ENCODE measurements around the gene LYZL6. TPM values are rescaled to one million over a fixed set of nuclear protein-coding genes. Genes with fewer than 3 reads are reported as not detected.

Gene LYZL6
- total RNA-seq, 2 experiments from 2014 or later, result not detected

DNA sequence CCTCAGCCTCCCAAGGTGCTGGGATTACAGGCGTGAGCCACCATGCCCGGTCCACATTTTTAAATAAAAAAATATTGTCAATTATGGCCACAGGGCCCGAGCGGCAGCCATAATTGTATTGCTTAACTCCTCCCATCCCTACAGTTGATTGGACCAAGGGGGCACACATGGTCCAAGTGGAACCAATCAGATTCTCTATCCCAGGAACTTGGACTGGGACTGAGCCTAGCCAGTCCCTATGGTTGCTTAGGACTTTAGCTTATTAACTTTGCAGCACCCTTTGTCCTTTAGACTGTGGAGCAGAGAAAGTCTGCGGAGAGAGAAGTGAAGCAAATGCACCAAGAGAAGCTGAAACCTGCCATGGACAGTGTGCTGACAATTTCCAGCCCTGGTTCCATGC lies 7.5 kb downstream of the LYZL6 start:
- no peak for DNase-seq
- Mint-ChIP-seq H3K27ac (no peak overlapping the region), H3K4me3 (no peak overlapping the region), H3K4me1 (ENCODE audit: low read depth) (no peaks in the 10 kb centered on the region), H3K27me3 (no peaks in the 10 kb centered on the region), H3K9me3 (no peaks in the 10 kb centered on the region), H3K36me3 (ENCODE audit: low read depth) (no peaks in the 10 kb centered on the region)
- no peaks in the 10 kb centered on the region for H3K27me3 ChIP-seq (ENCODE audit: control insufficient read depth in 1 of 2, insufficient read depth in 2 of 2, low read length in 2 of 2)
- TF ChIP-seq, protein P1, sequence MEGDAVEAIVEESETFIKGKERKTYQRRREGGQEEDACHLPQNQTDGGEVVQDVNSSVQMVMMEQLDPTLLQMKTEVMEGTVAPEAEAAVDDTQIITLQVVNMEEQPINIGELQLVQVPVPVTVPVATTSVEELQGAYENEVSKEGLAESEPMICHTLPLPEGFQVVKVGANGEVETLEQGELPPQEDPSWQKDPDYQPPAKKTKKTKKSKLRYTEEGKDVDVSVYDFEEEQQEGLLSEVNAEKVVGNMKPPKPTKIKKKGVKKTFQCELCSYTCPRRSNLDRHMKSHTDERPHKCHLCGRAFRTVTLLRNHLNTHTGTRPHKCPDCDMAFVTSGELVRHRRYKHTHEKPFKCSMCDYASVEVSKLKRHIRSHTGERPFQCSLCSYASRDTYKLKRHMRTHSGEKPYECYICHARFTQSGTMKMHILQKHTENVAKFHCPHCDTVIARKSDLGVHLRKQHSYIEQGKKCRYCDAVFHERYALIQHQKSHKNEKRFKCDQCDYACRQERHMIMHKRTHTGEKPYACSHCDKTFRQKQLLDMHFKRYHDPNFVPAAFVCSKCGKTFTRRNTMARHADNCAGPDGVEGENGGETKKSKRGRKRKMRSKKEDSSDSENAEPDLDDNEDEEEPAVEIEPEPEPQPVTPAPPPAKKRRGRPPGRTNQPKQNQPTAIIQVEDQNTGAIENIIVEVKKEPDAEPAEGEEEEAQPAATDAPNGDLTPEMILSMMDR (IDR thresholded peaks at IDR 0.05), result no peak
- ChIA-PET CTCF (interaction anchor here (1.3 kb wide), 1 partner anchor 12 kb away, joined by 6 read pairs; no protein-coding TSS in a partner anchor), POLR2A (no interaction called here)
- no peak for ATAC-seq (ENCODE audit: poor library complexity)
- no peak overlapping the region for H3K27ac ChIP-seq (ENCODE audit: low read depth in 1 of 2, low read length in 2 of 2)
- intact Hi-C loops (cut with DNase I, micrococcal nuclease), result no loop called here
- no peaks in the 10 kb centered on the region for H3K36me3 ChIP-seq (ENCODE audit: insufficient read depth, low read length)
- H3K9me3 ChIP-seq (ENCODE audit: control insufficient read depth in 1 of 2, insufficient read depth in 1 of 2, low read length in 2 of 2), result no peaks in the 10 kb centered on the region
- no peaks in the 10 kb centered on the region for H3K4me1 ChIP-seq (ENCODE audit: insufficient read depth, low read length)
- no peak overlapping the region for H3K4me3 ChIP-seq (ENCODE audit: low read length)

DNA sequence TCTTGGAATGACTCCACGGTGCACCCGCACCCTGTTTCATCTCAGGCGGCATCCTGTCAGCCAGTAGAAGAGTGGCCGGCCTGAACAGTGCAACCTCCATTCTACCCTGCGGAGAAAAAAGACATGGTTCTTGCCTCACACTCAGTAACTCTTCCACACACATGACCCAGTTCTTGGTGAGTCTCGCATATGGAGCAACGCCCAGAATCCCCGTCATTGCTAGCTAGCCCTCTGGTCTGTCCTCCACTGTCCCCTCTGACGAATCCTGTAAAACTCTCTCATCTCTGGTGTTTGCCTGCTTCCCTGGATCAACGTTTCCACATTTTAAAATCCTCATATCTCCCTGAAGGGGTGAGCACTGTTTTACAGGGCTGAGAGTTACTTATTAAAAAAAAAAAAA lies 8.8 kb downstream of the LYZL6 start:
- ChIA-PET CTCF (interaction anchor here (1.3 kb wide), 1 partner anchor 10 kb away, joined by 6 read pairs; no protein-coding TSS in a partner anchor), POLR2A (no interaction called here)
- no peaks in the 10 kb centered on the region for H3K9me3 Mint-ChIP-seq
- Histone ChIP-seq H3K9me3 (ENCODE audit: control insufficient read depth in 1 of 2, insufficient read depth in 1 of 2, low read length in 2 of 2) (no peaks in the 10 kb centered on the region), H3K27ac (ENCODE audit: low read depth in 1 of 2, low read length in 2 of 2) (no peak overlapping the region), H3K4me3 (ENCODE audit: low read length) (no peak overlapping the region), H3K27me3 (ENCODE audit: control insufficient read depth in 1 of 2, insufficient read depth in 2 of 2, low read length in 2 of 2) (no peaks in the 10 kb centered on the region), H3K4me1 (ENCODE audit: insufficient read depth, low read length) (peaks cover 11% of the 10 kb centered on the region), H3K36me3 (ENCODE audit: insufficient read depth, low read length) (no peaks in the 10 kb centered on the region)
- ATAC-seq (ENCODE audit: poor library complexity) (no peak), DNase-seq (no peak)
- TF ChIP-seq, protein P1 (IDR thresholded peaks at IDR 0.05), result no peak
- no peaks in the 10 kb centered on the region for H3K27me3 Mint-ChIP-seq
- H3K4me3 Mint-ChIP-seq, result no peak overlapping the region
- intact Hi-C loops (cut with DNase I, micrococcal nuclease), result no loop called here
- H3K4me1 Mint-ChIP-seq (ENCODE audit: low read depth), result peaks cover 13% of the 10 kb centered on the region
- H3K36me3 Mint-ChIP-seq (ENCODE audit: low read depth), result no peaks in the 10 kb centered on the region
- no peak overlapping the region for H3K27ac Mint-ChIP-seq

DNA sequence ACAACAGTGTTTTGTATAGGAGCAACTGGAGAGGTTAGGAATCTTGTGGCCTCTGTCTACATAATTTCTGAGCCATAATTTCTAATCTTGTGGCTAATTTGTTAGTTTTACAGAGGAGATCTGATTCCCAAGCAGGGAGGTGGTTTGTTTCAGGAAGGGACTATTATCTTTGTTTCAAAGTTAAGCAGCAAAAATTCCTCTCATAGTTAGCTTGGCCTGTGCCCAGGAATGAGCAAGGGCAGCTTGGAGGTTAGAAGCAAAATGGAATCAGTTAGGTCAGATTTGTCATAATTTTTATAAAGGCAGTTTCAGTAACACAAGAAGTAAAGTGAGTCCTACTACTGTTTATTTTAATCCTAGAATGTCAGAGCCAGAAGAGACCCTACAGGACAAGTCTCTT lies 10.9 kb downstream of the LYZL6 start:
- intact Hi-C loops (cut with DNase I, micrococcal nuclease), result no loop called here
- peaks cover 16% of the 10 kb centered on the region for H3K4me1 Mint-ChIP-seq (ENCODE audit: low read depth)
- no peaks in the 10 kb centered on the region for H3K27me3 ChIP-seq (ENCODE audit: control insufficient read depth in 1 of 2, insufficient read depth in 2 of 2, low read length in 2 of 2)
- no peaks in the 10 kb centered on the region for H3K9me3 Mint-ChIP-seq
- no peaks in the 10 kb centered on the region for H3K27me3 Mint-ChIP-seq
- CTCF ChIA-PET, result no interaction called here
- no peak overlapping the region for H3K4me3 Mint-ChIP-seq
- POLR2A ChIA-PET, result no interaction called here
- H3K9me3 ChIP-seq (ENCODE audit: control insufficient read depth in 1 of 2, insufficient read depth in 1 of 2, low read length in 2 of 2), result no peaks in the 10 kb centered on the region
- TF ChIP-seq, protein P1 (IDR thresholded peaks at IDR 0.05), result no peak
- no peak overlapping the region for H3K27ac ChIP-seq (ENCODE audit: low read depth in 1 of 2, low read length in 2 of 2)
- H3K36me3 ChIP-seq (ENCODE audit: insufficient read depth, low read length), result no peaks in the 10 kb centered on the region
- peaks cover 11% of the 10 kb centered on the region for H3K4me1 ChIP-seq (ENCODE audit: insufficient read depth, low read length)
- H3K36me3 Mint-ChIP-seq (ENCODE audit: low read depth), result no peaks in the 10 kb centered on the region
- no peak overlapping the region for H3K27ac Mint-ChIP-seq
- no peak overlapping the region for H3K4me3 ChIP-seq (ENCODE audit: low read length)
- ATAC-seq (ENCODE audit: poor library complexity) (no peak), DNase-seq (no peak)
